D721Med (cell line): Measurements from ENCODE around the gene COA1.

ENCODE experiments used
- DNase-seq: peaks from one replicate; pipeline ENCODE4 v3.0.0; 2011; ENCODE audit warnings: low spot score; ENCODE audit not compliant: insufficient read length
- FAIRE-seq: peaks from 2 replicates; lab custom pipeline; 2011; peaks lifted over from hg19 to GRCh38; lab: Jason Lieb, UNC
- CTCF ChIP-seq: IDR thresholded peaks from 2 replicates; pipeline ENCODE4 v1.5.1; 2012; ENCODE audit warnings: mild to moderate bottlenecking, control low read depth; ENCODE audit not compliant: insufficient read depth; ENCODE audit errors: missing control alignments

COA1 gene

GRCh38 chr7:43659549-43659896, 69.8 kb downstream of the COA1 start:
- TF ChIP-seq CTCF = no peak
- no peak for DNase-seq
- FAIRE-seq = no peak

- no peak for FAIRE-seq
- TF ChIP-seq CTCF = no peak
Observed at GRCh38 chr7:43658718-43659548, 70.4 kb downstream of the COA1 start.

GRCh38 chr7:43656997-43657396, 72.3 kb downstream of the COA1 start:
- FAIRE-seq = no peak
- no peak for TF ChIP-seq CTCF
- no peak for DNase-seq

More at GRCh38 chr7:43658718-43659548, 70.4 kb downstream of the COA1 start:
- no peak for DNase-seq

- DNase-seq (no peak), FAIRE-seq (no peak)
Observed at GRCh38 chr7:43655584-43655983, 73.7 kb downstream of the COA1 start.

GRCh38 chr7:43653891-43654504, 75.3 kb downstream of the COA1 start:
- no peak for TF ChIP-seq CTCF
- FAIRE-seq = no peak
- DNase-seq = no peak

More at GRCh38 chr7:43655584-43655983, 73.7 kb downstream of the COA1 start:
- TF ChIP-seq CTCF = no peak

GRCh38 chr7:43653466-43653865, 75.9 kb downstream of the COA1 start:
- FAIRE-seq (no peak), DNase-seq (no peak)
- no peak for TF ChIP-seq CTCF

- no peak for FAIRE-seq
- TF ChIP-seq CTCF = no peak
Observed at GRCh38 chr7:43652364-43652763, 77.0 kb downstream of the COA1 start.

More at GRCh38 chr7:43652364-43652763, 77.0 kb downstream of the COA1 start:
- DNase-seq = no peak
